ENCODE results near the gene MAEA.

MAEA gene

GRCh38 chr4:1266881-1267763 is 22.6 kb upstream of the MAEA start:
- H3K4me3 ChIP-seq (ENCODE audit: low read length) = peak overlapping the region; percentile 59
- H3K79me2 ChIP-seq (ENCODE audit: low read length) = no peaks in the 10 kb centered on the region
- H3K4me1 ChIP-seq (ENCODE audit: low read length) = peaks cover 7% of the 10 kb centered on the region
- H3K27me3 ChIP-seq (ENCODE audit: low read depth, low read length) = peaks cover 4% of the 10 kb centered on the region
- no peaks in the 10 kb centered on the region for H4K20me1 ChIP-seq (ENCODE audit: insufficient read depth, low read length)
- no peak overlapping the region for H3K9ac ChIP-seq (ENCODE audit: low read length)
- peak overlapping the region; percentile 61 for H3K4me2 ChIP-seq (ENCODE audit: low read length)
- H3K27ac ChIP-seq (ENCODE audit: low read length) = no peak overlapping the region
- no peaks in the 10 kb centered on the region for H3K36me3 ChIP-seq (replicated peaks; ENCODE audit: low read depth, low read length)
- H2AFZ ChIP-seq (ENCODE audit: low read depth, low read length) = no peak overlapping the region
- TF ChIP-seq EZH2phosphoT487 (IDR thresholded peaks at IDR 0.05; ENCODE audit: low read depth) = no peak
- TF ChIP-seq CTCF (IDR thresholded peaks at IDR 0.05; ENCODE audit: low read depth, low read length) = no peak
- peaks cover 4% of the 10 kb centered on the region; the same call in 1 of the 2 replicates for H3K9me3 ChIP-seq (ENCODE audit: insufficient read depth, low read length)

- no peak overlapping the region for H3K9ac ChIP-seq (ENCODE audit: low read length)
- no peak overlapping the region for H3K27ac ChIP-seq (ENCODE audit: low read length)
- no peak overlapping the region for H3K4me3 ChIP-seq (ENCODE audit: low read length)
- no peaks in the 10 kb centered on the region for H3K36me3 ChIP-seq (replicated peaks; ENCODE audit: low read depth, low read length)
- no peak for TF ChIP-seq EZH2phosphoT487 (IDR thresholded peaks at IDR 0.05; ENCODE audit: low read depth)
- no peaks in the 10 kb centered on the region for H4K20me1 ChIP-seq (ENCODE audit: insufficient read depth, low read length)
- no peaks in the 10 kb centered on the region for H3K79me2 ChIP-seq (ENCODE audit: low read length)
- peaks cover 4% of the 10 kb centered on the region for H3K27me3 ChIP-seq (ENCODE audit: low read depth, low read length)
- peaks cover 7% of the 10 kb centered on the region for H3K4me1 ChIP-seq (ENCODE audit: low read length)
- peaks cover 4% of the 10 kb centered on the region; the same call in 1 of the 2 replicates for H3K9me3 ChIP-seq (ENCODE audit: insufficient read depth, low read length)
- no peak overlapping the region for H2AFZ ChIP-seq (ENCODE audit: low read depth, low read length)
- H3K4me2 ChIP-seq (ENCODE audit: low read length) = no peak overlapping the region
Observed at GRCh38 chr4:1269209-1269608, 20.5 kb upstream of the MAEA start.

GRCh38 chr4:1271686-1272085 is 18.0 kb upstream of the MAEA start:
- H3K27ac ChIP-seq (ENCODE audit: low read length) = no peak overlapping the region
- TF ChIP-seq CTCF (IDR thresholded peaks at IDR 0.05; ENCODE audit: low read depth, low read length) (no peak), EZH2phosphoT487 (IDR thresholded peaks at IDR 0.05; ENCODE audit: low read depth) (no peak)

GRCh38 chr4:1274871-1275270 is 14.8 kb upstream of the MAEA start:
- no peaks in the 10 kb centered on the region for H3K4me1 ChIP-seq (ENCODE audit: low read length)

More at GRCh38 chr4:1271686-1272085, 18.0 kb upstream of the MAEA start:
- H3K4me3 ChIP-seq (ENCODE audit: low read length) = no peak overlapping the region
- peaks cover 4% of the 10 kb centered on the region; the same call in 1 of the 2 replicates for H3K9me3 ChIP-seq (ENCODE audit: insufficient read depth, low read length)
- no peaks in the 10 kb centered on the region for H4K20me1 ChIP-seq (ENCODE audit: insufficient read depth, low read length)
- peaks cover 4% of the 10 kb centered on the region for H3K27me3 ChIP-seq (ENCODE audit: low read depth, low read length)
- no peak overlapping the region for H3K4me2 ChIP-seq (ENCODE audit: low read length)
- H3K79me2 ChIP-seq (ENCODE audit: low read length) = no peaks in the 10 kb centered on the region
- H3K9ac ChIP-seq (ENCODE audit: low read length) = no peak overlapping the region
- no peaks in the 10 kb centered on the region for H3K36me3 ChIP-seq (replicated peaks; ENCODE audit: low read depth, low read length)
- H3K4me1 ChIP-seq (ENCODE audit: low read length) = peaks cover 7% of the 10 kb centered on the region
- H2AFZ ChIP-seq (ENCODE audit: low read depth, low read length) = no peak overlapping the region

More at GRCh38 chr4:1274871-1275270, 14.8 kb upstream of the MAEA start:
- Histone ChIP-seq H3K4me3 (ENCODE audit: low read length) (no peak overlapping the region), H3K9me3 (ENCODE audit: insufficient read depth, low read length) (no peaks in the 10 kb centered on the region), H3K27me3 (ENCODE audit: low read depth, low read length) (no peaks in the 10 kb centered on the region; the same call in 1 of the 2 replicates), H3K36me3 (replicated peaks; ENCODE audit: low read depth, low read length) (no peaks in the 10 kb centered on the region), H3K79me2 (ENCODE audit: low read length) (no peaks in the 10 kb centered on the region), H4K20me1 (ENCODE audit: insufficient read depth, low read length) (no peaks in the 10 kb centered on the region), H2AFZ (ENCODE audit: low read depth, low read length) (no peak overlapping the region), H3K27ac (ENCODE audit: low read length) (no peak overlapping the region), H3K4me2 (ENCODE audit: low read length) (no peak overlapping the region), H3K9ac (ENCODE audit: low read length) (no peak overlapping the region)
- TF ChIP-seq CTCF (IDR thresholded peaks at IDR 0.05; ENCODE audit: low read depth, low read length) (no peak), EZH2phosphoT487 (IDR thresholded peaks at IDR 0.05; ENCODE audit: low read depth) (no peak)

Measured in OCI-LY3 (cell line).